ENCODE measurements around the gene COTL1. TPM values are rescaled to one million over a fixed set of nuclear protein-coding genes. Genes with fewer than 3 reads are reported as not detected.

Gene COTL1
- total RNA-seq, 1 experiment from 2014 or later: 408 TPM

GRCh38 chr16:84562174-84562815 lies 55.6 kb downstream of the COTL1 start:
- ChIA-PET CTCF (no interaction called here), POLR2A (ENCODE audit: unreplicated experiment) (no interaction called here)
- no peak overlapping the region for H3K4me2 ChIP-seq (ENCODE audit: low read length)
- H2AFZ ChIP-seq (ENCODE audit: low read length): no peak overlapping the region
- DNase-seq (no peak), ATAC-seq (no peak)
- H3K4me1 ChIP-seq (ENCODE audit: insufficient read depth, low read length): no peaks in the 10 kb centered on the region
- no peaks in the 10 kb centered on the region for H3F3A ChIP-seq (ENCODE audit: low read length, unreplicated experiment)
- BruUV-seq (replicated peaks): no TSS peak
- 0 out of 2 replicates have a peak, but pooled peaks cover 2% of the 10 kb centered on the region for H4K20me1 ChIP-seq (ENCODE audit: low read length)
- no peaks in the 10 kb centered on the region for H3K9me3 ChIP-seq (ENCODE audit: low read length)
- no peaks in the 10 kb centered on the region for H3K9me2 ChIP-seq (replicated peaks; ENCODE audit: low read length)
- H3K36me3 ChIP-seq (ENCODE audit: low read depth, low read length): peaks cover 14% of the 10 kb centered on the region
- no peak overlapping the region for H3K4me3 ChIP-seq (ENCODE audit: low read length)
- H3K27ac ChIP-seq (ENCODE audit: low read length): no peak overlapping the region
- H3K9ac ChIP-seq (ENCODE audit: low read length): no peak overlapping the region
- no peaks in the 10 kb centered on the region for H3K27me3 ChIP-seq (ENCODE audit: low read length)
- intact Hi-C loops (cut with micrococcal nuclease): no loop called here
- no peak for TF ChIP-seq EZH2phosphoT487 (IDR thresholded peaks at IDR 0.05; ENCODE audit: borderline replicate concordance, low read length)
- no peak for TF ChIP-seq EZH2 (IDR thresholded peaks at IDR 0.05; ENCODE audit: low read length, unreplicated experiment)
- no peak for TF ChIP-seq CTCF (conservative IDR thresholded peaks at IDR 0.05; ENCODE audit: low read depth, low read length)
- H3K79me2 ChIP-seq (ENCODE audit: low read length): no peaks in the 10 kb centered on the region

DNA sequence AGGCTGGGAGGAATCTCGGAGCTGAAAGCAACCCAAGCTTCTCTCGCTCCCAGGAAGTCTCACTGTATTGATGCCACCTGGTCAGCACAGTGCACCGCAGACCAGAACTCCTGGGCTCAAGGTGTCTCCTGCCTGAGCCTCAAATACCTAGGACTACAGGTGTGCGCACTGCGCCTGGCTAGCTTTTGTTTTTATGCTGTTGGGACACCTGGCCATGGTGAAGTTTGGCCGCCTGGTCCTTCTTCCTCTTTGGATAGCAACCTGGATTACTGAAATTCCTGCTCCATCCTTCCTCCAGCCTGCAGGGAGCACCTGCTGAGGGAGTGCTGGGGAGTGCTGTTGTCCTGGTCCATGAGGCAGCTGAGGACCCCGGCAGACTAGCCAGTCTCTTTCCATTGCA lies 56.6 kb downstream of the COTL1 start:
- no peak overlapping the region for H2AFZ ChIP-seq (ENCODE audit: low read length)
- H3K27ac ChIP-seq (ENCODE audit: low read length): no peak overlapping the region
- H3K4me1 ChIP-seq (ENCODE audit: insufficient read depth, low read length): no peaks in the 10 kb centered on the region
- peaks cover 11% of the 10 kb centered on the region for H3K36me3 ChIP-seq (ENCODE audit: low read depth, low read length)
- BruUV-seq (replicated peaks): no TSS peak
- no peak overlapping the region for H3K9ac ChIP-seq (ENCODE audit: low read length)
- DNase-seq (no peak), ATAC-seq (no peak)
- H3K9me3 ChIP-seq (ENCODE audit: low read length): no peaks in the 10 kb centered on the region
- H3K9me2 ChIP-seq (replicated peaks; ENCODE audit: low read length): no peaks in the 10 kb centered on the region
- no peaks in the 10 kb centered on the region for H3F3A ChIP-seq (ENCODE audit: low read length, unreplicated experiment)
- H3K27me3 ChIP-seq (ENCODE audit: low read length): no peaks in the 10 kb centered on the region
- CTCF ChIA-PET: interaction anchor here (0.7 kb wide), 1 partner anchor 171 kb away, joined by 6 read pairs; no protein-coding TSS in a partner anchor
- intact Hi-C loops (cut with micrococcal nuclease): no loop called here
- no peaks in the 10 kb centered on the region for H3K79me2 ChIP-seq (ENCODE audit: low read length)
- H4K20me1 ChIP-seq (ENCODE audit: low read length): no peaks in the 10 kb centered on the region
- POLR2A ChIA-PET (ENCODE audit: unreplicated experiment): interaction anchor here (0.6 kb wide), 1 partner anchor 72 kb away, joined by 4 read pairs; no protein-coding TSS in a partner anchor
- no peak overlapping the region for H3K4me2 ChIP-seq (ENCODE audit: low read length)
- no peak for TF ChIP-seq CTCF (conservative IDR thresholded peaks at IDR 0.05; ENCODE audit: low read depth, low read length)
- TF ChIP-seq EZH2phosphoT487 (IDR thresholded peaks at IDR 0.05; ENCODE audit: borderline replicate concordance, low read length): no peak
- no peak for TF ChIP-seq EZH2 (IDR thresholded peaks at IDR 0.05; ENCODE audit: low read length, unreplicated experiment)
- H3K4me3 ChIP-seq (ENCODE audit: low read length): no peak overlapping the region

- Histone ChIP-seq H3K9me2 (replicated peaks; ENCODE audit: low read length) (no peaks in the 10 kb centered on the region), H3K36me3 (ENCODE audit: low read depth, low read length) (peaks cover 1% of the 10 kb centered on the region), H3K9me3 (ENCODE audit: low read length) (no peaks in the 10 kb centered on the region), H4K20me1 (ENCODE audit: low read length) (no peaks in the 10 kb centered on the region), H3K27ac (ENCODE audit: low read length) (no peak overlapping the region), H3K4me3 (ENCODE audit: low read length) (no peak overlapping the region), H3K27me3 (ENCODE audit: low read length) (no peaks in the 10 kb centered on the region), H3K9ac (ENCODE audit: low read length) (no peak overlapping the region), H3K4me1 (ENCODE audit: insufficient read depth, low read length) (0 out of 2 replicates have a peak, but pooled peaks cover 6% of the 10 kb centered on the region), H3K4me2 (ENCODE audit: low read length) (no peak overlapping the region), H3F3A (ENCODE audit: low read length, unreplicated experiment) (no peaks in the 10 kb centered on the region), H2AFZ (ENCODE audit: low read length) (no peak overlapping the region), H3K79me2 (ENCODE audit: low read length) (no peaks in the 10 kb centered on the region)
- intact Hi-C loops (cut with micrococcal nuclease): no loop called here
- ChIA-PET POLR2A (ENCODE audit: unreplicated experiment) (no interaction called here), CTCF (no interaction called here)
- ATAC-seq (no peak), DNase-seq (no peak)
- BruUV-seq (replicated peaks): no TSS peak
- no peak for TF ChIP-seq CTCF (conservative IDR thresholded peaks at IDR 0.05; ENCODE audit: low read depth, low read length)
- no peak for TF ChIP-seq EZH2phosphoT487 (IDR thresholded peaks at IDR 0.05; ENCODE audit: borderline replicate concordance, low read length)
- TF ChIP-seq EZH2 (IDR thresholded peaks at IDR 0.05; ENCODE audit: low read length, unreplicated experiment): no peak
These were observed 57.6 kb downstream of the COTL1 start for GRCh38 chr16:84560269-84560668.
